Activated CD8-positive, alpha-beta T cell treated with anti-CD3 and anti-CD28 coated beads for 36 hours (primary cell): ENCODE results near the gene ZNF346. TPM values are rescaled to one million over a fixed set of nuclear protein-coding genes. Genes with fewer than 3 reads are reported as not detected.

Experiments used
- ATAC-seq: fragments of 200-7000 bp; cut with Tn5 transposase; one replicate; pipeline ENCODE4 v1.10.0; 2021; ENCODE audit warnings: mild to moderate bottlenecking, moderate library complexity
- CTCF ChIA-PET: fragments of 350-600 bp; sonication (Branson Sonifier 250); formaldehyde crosslinking; loops from one replicate; lab custom pipeline; 2021; ENCODE audit warnings: antibody characterized with exemption; lab: Charles Lee
- POLR2A ChIA-PET: fragments of 350-600 bp; sonication (Branson Sonifier 250); formaldehyde crosslinking; loops from one replicate; lab custom pipeline; 2021; ENCODE audit warnings: antibody characterized with exemption; lab: Charles Lee
- DNase-seq: peaks from one replicate; pipeline ENCODE4 v3.0.0-alpha.2; 2020
- H3K27ac Mint-ChIP-seq: one replicate; pipeline ENCODE4 v1.8.0; 2021; ENCODE audit warnings: mild to moderate bottlenecking, mixed read lengths
- H3K27me3 Mint-ChIP-seq: one replicate; pipeline ENCODE4 v1.8.0; 2021; ENCODE audit warnings: mixed read lengths
- H3K36me3 Mint-ChIP-seq: one replicate; pipeline ENCODE4 v1.8.0; 2021; ENCODE audit warnings: low read depth, mixed read lengths
- H3K4me1 Mint-ChIP-seq: one replicate; pipeline ENCODE4 v1.8.0; 2021; ENCODE audit warnings: low read depth, mixed read lengths
- H3K4me3 Mint-ChIP-seq: one replicate; pipeline ENCODE4 v1.8.0; 2021; ENCODE audit warnings: mild to moderate bottlenecking, moderate library complexity, mixed read lengths
- H3K9me3 Mint-ChIP-seq: one replicate; pipeline ENCODE4 v1.8.0; 2021; ENCODE audit warnings: mixed read lengths
- CTCF ChIP-seq: fragments of 200-600 bp; IDR thresholded peaks from one replicate; pipeline ENCODE4 v1.8.0; 2022; ENCODE audit warnings: antibody characterized with exemption, mild to moderate bottlenecking
- intact Hi-C: fragments of 100-400 bp; cut with micrococcal nuclease; formaldehyde crosslinking; loops from one replicate; pipeline ENCODE4 v1.10.0; 2022
- total RNA-seq, 2 experiments: library from RNA; stranded (reverse); gene quantifications; one replicate each; pipeline ENCODE4 v1.2.3, GENCODE V29; 2021

ZNF346 gene
- total RNA-seq, 2 experiments from 2014 or later: 15.0 to 17.0 TPM

GRCh38 chr5:177098120-177098469 lies 75.6 kb downstream of the ZNF346 start:
- H3K4me1 Mint-ChIP-seq: no peaks in the 10 kb centered on the region
- DNase-seq (no peak), ATAC-seq (no peak)
- H3K36me3 Mint-ChIP-seq: no peaks in the 10 kb centered on the region
- no peak for TF ChIP-seq CTCF
- H3K27ac Mint-ChIP-seq: no peak overlapping the region
- no peak overlapping the region for H3K4me3 Mint-ChIP-seq
- ChIA-PET POLR2A (interaction anchor here (0.7 kb wide), 1 partner anchor 12 kb away, joined by 3 read pairs; no protein-coding TSS in a partner anchor), CTCF (interaction anchor here (0.6 to 2.5 kb wide), 4 partner anchors 12 to 438 kb away, joined by 3 to 7 read pairs (median 4); no protein-coding TSS in a partner anchor)
- no peaks in the 10 kb centered on the region for H3K27me3 Mint-ChIP-seq
- intact Hi-C loops: no loop called here
- H3K9me3 Mint-ChIP-seq: no peaks in the 10 kb centered on the region

GRCh38 chr5:177098470-177099141 lies 76.1 kb downstream of the ZNF346 start:
- ChIA-PET POLR2A (no interaction called here), CTCF (interaction anchor here (0.9 to 2.5 kb wide), 5 partner anchors 12 to 27 kb away, joined by 3 to 7 read pairs (median 4); no protein-coding TSS in a partner anchor)
- H3K27ac Mint-ChIP-seq: no peak overlapping the region
- TF ChIP-seq CTCF: no peak
- no peak overlapping the region for H3K4me3 Mint-ChIP-seq
- H3K9me3 Mint-ChIP-seq: no peaks in the 10 kb centered on the region
- H3K36me3 Mint-ChIP-seq: no peaks in the 10 kb centered on the region
- ATAC-seq (no peak), DNase-seq (no peak)
- no peaks in the 10 kb centered on the region for H3K27me3 Mint-ChIP-seq
- no peaks in the 10 kb centered on the region for H3K4me1 Mint-ChIP-seq
- intact Hi-C loops: no loop called here

GRCh38 chr5:177099422-177100093 lies 77.1 kb downstream of the ZNF346 start:
- Mint-ChIP-seq H3K27me3 (peaks cover 3% of the 10 kb centered on the region), H3K9me3 (no peaks in the 10 kb centered on the region), H3K36me3 (no peaks in the 10 kb centered on the region), H3K4me1 (no peaks in the 10 kb centered on the region), H3K27ac (no peak overlapping the region), H3K4me3 (no peak overlapping the region)
- ATAC-seq (no peak), DNase-seq (no peak)
- ChIA-PET POLR2A (no interaction called here), CTCF (interaction anchor here (0.9 to 2.5 kb wide), 3 partner anchors 11 to 28 kb away, joined by 3 to 7 read pairs (median 3); no protein-coding TSS in a partner anchor)
- intact Hi-C loops: no loop called here
- TF ChIP-seq CTCF: no peak

- Mint-ChIP-seq H3K9me3 (no peaks in the 10 kb centered on the region), H3K4me3 (no peak overlapping the region)
- CTCF ChIA-PET: interaction anchor here (1.3 to 1.4 kb wide), 2 partner anchors 11 to 28 kb away, joined by 4 read pairs; no protein-coding TSS in a partner anchor
These were observed 78.2 kb downstream of the ZNF346 start for GRCh38 chr5:177100714-177101121.

More at GRCh38 chr5:177100714-177101121, 78.2 kb downstream of the ZNF346 start:
- no peak for TF ChIP-seq CTCF
- DNase-seq (no peak), ATAC-seq (no peak)
- intact Hi-C loops: no loop called here
- no peaks in the 10 kb centered on the region for H3K4me1 Mint-ChIP-seq
- no peaks in the 10 kb centered on the region for H3K36me3 Mint-ChIP-seq
- POLR2A ChIA-PET: no interaction called here
- H3K27ac Mint-ChIP-seq: no peak overlapping the region
- H3K27me3 Mint-ChIP-seq: peaks cover 3% of the 10 kb centered on the region
